Measurements from ENCODE around the gene KPNA1. TPM values are rescaled to one million over a fixed set of nuclear protein-coding genes. Genes with fewer than 3 reads are reported as not detected.

KPNA1 gene
- total and polyA plus RNA-seq, 2 experiments from 2014 or later, result 19.8 to 30.1 TPM

DNA sequence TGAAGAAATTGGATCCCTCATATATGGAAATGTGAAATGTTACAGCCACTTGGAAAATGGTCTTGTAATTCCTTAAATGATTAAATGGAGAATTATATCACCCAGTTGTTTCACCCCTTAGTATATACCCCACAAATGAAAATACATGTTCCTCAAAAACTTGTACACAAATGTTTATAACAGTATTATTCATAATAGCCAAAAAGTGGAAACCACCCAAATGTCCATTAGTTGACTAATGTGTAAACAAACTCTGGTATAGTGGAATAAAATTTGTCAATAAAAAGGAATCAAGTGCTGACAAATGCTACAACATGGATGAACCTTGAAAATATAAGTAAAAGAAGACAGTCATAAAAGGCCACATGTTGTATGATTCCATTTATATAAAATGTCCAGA, 118.2 kb downstream of the KPNA1 start:
- no peaks in the 10 kb centered on the region for H3K36me3 ChIP-seq (ENCODE audit: insufficient read depth)
- ATAC-seq, result no peak
- H3K4me2 ChIP-seq, result no peak overlapping the region
- no peaks in the 10 kb centered on the region for H3K27me3 ChIP-seq (ENCODE audit: insufficient read depth)
- H3K36me3 Mint-ChIP-seq (ENCODE audit: low read depth), result no peaks in the 10 kb centered on the region
- H3K27ac ChIP-seq (ENCODE audit: low read depth), result no peak overlapping the region
- no peaks in the 10 kb centered on the region for H4K20me1 ChIP-seq (replicated peaks; ENCODE audit: insufficient read depth)
- no peaks in the 10 kb centered on the region for H3F3A ChIP-seq (replicated peaks; ENCODE audit: low read depth)
- peaks cover 6% of the 10 kb centered on the region for H3K4me1 Mint-ChIP-seq
- H3K9me3 Mint-ChIP-seq, result no peaks in the 10 kb centered on the region; the same call in 1 of the 3 replicates
- peaks cover 5% of the 10 kb centered on the region; the same call in 1 of the 2 replicates for H3K4me1 ChIP-seq (ENCODE audit: insufficient read depth)
- no peaks in the 10 kb centered on the region for H3K27me3 Mint-ChIP-seq (ENCODE audit: insufficient read depth, low read depth, poor library complexity)
- H3K4me3 ChIP-seq, result no peak overlapping the region
- no peak for TF ChIP-seq ZNF331 (CRISPR knock-in tag; IDR thresholded peaks at IDR 0.05; ENCODE audit: low read depth)
- TF ChIP-seq, protein P1, sequence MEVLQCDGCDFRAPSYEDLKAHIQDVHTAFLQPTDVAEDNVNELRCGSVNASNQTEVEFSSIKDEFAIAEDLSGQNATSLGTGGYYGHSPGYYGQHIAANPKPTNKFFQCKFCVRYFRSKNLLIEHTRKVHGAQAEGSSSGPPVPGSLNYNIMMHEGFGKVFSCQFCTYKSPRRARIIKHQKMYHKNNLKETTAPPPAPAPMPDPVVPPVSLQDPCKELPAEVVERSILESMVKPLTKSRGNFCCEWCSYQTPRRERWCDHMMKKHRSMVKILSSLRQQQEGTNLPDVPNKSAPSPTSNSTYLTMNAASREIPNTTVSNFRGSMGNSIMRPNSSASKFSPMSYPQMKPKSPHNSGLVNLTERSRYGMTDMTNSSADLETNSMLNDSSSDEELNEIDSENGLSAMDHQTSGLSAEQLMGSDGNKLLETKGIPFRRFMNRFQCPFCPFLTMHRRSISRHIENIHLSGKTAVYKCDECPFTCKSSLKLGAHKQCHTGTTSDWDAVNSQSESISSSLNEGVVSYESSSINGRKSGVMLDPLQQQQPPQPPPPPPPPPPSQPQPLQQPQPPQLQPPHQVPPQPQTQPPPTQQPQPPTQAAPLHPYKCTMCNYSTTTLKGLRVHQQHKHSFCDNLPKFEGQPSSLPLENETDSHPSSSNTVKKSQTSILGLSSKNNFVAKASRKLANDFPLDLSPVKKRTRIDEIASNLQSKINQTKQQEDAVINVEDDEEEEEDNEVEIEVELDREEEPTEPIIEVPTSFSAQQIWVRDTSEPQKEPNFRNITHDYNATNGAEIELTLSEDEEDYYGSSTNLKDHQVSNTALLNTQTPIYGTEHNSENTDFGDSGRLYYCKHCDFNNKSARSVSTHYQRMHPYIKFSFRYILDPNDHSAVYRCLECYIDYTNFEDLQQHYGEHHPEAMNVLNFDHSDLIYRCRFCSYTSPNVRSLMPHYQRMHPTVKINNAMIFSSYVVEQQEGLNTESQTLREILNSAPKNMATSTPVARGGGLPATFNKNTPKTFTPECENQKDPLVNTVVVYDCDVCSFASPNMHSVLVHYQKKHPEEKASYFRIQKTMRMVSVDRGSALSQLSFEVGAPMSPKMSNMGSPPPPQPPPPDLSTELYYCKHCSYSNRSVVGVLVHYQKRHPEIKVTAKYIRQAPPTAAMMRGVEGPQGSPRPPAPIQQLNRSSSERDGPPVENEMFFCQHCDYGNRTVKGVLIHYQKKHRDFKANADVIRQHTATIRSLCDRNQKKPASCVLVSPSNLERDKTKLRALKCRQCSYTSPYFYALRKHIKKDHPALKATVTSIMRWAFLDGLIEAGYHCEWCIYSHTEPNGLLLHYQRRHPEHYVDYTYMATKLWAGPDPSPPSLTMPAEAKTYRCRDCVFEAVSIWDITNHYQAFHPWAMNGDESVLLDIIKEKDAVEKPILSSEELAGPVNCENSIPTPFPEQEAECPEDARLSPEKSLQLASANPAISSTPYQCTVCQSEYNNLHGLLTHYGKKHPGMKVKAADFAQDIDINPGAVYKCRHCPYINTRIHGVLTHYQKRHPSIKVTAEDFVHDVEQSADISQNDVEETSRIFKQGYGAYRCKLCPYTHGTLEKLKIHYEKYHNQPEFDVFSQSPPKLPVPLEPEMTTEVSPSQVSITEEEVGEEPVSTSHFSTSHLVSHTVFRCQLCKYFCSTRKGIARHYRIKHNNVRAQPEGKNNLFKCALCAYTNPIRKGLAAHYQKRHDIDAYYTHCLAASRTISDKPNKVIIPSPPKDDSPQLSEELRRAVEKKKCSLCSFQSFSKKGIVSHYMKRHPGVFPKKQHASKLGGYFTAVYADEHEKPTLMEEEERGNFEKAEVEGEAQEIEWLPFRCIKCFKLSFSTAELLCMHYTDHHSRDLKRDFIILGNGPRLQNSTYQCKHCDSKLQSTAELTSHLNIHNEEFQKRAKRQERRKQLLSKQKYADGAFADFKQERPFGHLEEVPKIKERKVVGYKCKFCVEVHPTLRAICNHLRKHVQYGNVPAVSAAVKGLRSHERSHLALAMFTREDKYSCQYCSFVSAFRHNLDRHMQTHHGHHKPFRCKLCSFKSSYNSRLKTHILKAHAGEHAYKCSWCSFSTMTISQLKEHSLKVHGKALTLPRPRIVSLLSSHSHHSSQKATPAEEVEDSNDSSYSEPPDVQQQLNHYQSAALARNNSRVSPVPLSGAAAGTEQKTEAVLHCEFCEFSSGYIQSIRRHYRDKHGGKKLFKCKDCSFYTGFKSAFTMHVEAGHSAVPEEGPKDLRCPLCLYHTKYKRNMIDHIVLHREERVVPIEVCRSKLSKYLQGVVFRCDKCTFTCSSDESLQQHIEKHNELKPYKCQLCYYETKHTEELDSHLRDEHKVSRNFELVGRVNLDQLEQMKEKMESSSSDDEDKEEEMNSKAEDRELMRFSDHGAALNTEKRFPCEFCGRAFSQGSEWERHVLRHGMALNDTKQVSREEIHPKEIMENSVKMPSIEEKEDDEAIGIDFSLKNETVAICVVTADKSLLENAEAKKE (CRISPR knock-in tag; IDR thresholded peaks at IDR 0.05), result no peak
- no peak for TF ChIP-seq JUNB (IDR thresholded peaks at IDR 0.05; ENCODE audit: unreplicated experiment)
- TF ChIP-seq EZH2phosphoT487 (IDR thresholded peaks at IDR 0.05; ENCODE audit: unreplicated experiment), result no peak
- TF ChIP-seq, protein P2, sequence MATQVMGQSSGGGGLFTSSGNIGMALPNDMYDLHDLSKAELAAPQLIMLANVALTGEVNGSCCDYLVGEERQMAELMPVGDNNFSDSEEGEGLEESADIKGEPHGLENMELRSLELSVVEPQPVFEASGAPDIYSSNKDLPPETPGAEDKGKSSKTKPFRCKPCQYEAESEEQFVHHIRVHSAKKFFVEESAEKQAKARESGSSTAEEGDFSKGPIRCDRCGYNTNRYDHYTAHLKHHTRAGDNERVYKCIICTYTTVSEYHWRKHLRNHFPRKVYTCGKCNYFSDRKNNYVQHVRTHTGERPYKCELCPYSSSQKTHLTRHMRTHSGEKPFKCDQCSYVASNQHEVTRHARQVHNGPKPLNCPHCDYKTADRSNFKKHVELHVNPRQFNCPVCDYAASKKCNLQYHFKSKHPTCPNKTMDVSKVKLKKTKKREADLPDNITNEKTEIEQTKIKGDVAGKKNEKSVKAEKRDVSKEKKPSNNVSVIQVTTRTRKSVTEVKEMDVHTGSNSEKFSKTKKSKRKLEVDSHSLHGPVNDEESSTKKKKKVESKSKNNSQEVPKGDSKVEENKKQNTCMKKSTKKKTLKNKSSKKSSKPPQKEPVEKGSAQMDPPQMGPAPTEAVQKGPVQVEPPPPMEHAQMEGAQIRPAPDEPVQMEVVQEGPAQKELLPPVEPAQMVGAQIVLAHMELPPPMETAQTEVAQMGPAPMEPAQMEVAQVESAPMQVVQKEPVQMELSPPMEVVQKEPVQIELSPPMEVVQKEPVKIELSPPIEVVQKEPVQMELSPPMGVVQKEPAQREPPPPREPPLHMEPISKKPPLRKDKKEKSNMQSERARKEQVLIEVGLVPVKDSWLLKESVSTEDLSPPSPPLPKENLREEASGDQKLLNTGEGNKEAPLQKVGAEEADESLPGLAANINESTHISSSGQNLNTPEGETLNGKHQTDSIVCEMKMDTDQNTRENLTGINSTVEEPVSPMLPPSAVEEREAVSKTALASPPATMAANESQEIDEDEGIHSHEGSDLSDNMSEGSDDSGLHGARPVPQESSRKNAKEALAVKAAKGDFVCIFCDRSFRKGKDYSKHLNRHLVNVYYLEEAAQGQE (IDR thresholded peaks at IDR 0.05; ENCODE audit: unreplicated experiment), result no peak
- no peak for TF ChIP-seq NANOG (IDR thresholded peaks at IDR 0.05; ENCODE audit: borderline replicate concordance)
- TF ChIP-seq, protein P3, sequence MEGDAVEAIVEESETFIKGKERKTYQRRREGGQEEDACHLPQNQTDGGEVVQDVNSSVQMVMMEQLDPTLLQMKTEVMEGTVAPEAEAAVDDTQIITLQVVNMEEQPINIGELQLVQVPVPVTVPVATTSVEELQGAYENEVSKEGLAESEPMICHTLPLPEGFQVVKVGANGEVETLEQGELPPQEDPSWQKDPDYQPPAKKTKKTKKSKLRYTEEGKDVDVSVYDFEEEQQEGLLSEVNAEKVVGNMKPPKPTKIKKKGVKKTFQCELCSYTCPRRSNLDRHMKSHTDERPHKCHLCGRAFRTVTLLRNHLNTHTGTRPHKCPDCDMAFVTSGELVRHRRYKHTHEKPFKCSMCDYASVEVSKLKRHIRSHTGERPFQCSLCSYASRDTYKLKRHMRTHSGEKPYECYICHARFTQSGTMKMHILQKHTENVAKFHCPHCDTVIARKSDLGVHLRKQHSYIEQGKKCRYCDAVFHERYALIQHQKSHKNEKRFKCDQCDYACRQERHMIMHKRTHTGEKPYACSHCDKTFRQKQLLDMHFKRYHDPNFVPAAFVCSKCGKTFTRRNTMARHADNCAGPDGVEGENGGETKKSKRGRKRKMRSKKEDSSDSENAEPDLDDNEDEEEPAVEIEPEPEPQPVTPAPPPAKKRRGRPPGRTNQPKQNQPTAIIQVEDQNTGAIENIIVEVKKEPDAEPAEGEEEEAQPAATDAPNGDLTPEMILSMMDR (conservative IDR thresholded peaks at IDR 0.05; ENCODE audit: low read depth in 2 of 2), result no peak
- no peak for TF ChIP-seq CREB1 (CRISPR knock-in tag; IDR thresholded peaks at IDR 0.05; ENCODE audit: low read depth)
- TF ChIP-seq STAT1 (IDR thresholded peaks at IDR 0.05; ENCODE audit: unreplicated experiment), result no peak
- H3K27ac Mint-ChIP-seq, result no peak overlapping the region
- H3K79me2 ChIP-seq (replicated peaks; ENCODE audit: insufficient read depth), result peaks cover 4% of the 10 kb centered on the region; the same call in 1 of the 2 replicates
- no peaks in the 10 kb centered on the region for H3K9me2 ChIP-seq (ENCODE audit: insufficient read depth)
- DNase-seq (ENCODE audit: low spot score), result no peak
- no peak overlapping the region for H2AFZ ChIP-seq
- H3K4me3 Mint-ChIP-seq, result no peak overlapping the region

Data from GM23338 (cell line).